Measurements from ENCODE around the gene F13A1.

The F13A1 gene

DNA sequence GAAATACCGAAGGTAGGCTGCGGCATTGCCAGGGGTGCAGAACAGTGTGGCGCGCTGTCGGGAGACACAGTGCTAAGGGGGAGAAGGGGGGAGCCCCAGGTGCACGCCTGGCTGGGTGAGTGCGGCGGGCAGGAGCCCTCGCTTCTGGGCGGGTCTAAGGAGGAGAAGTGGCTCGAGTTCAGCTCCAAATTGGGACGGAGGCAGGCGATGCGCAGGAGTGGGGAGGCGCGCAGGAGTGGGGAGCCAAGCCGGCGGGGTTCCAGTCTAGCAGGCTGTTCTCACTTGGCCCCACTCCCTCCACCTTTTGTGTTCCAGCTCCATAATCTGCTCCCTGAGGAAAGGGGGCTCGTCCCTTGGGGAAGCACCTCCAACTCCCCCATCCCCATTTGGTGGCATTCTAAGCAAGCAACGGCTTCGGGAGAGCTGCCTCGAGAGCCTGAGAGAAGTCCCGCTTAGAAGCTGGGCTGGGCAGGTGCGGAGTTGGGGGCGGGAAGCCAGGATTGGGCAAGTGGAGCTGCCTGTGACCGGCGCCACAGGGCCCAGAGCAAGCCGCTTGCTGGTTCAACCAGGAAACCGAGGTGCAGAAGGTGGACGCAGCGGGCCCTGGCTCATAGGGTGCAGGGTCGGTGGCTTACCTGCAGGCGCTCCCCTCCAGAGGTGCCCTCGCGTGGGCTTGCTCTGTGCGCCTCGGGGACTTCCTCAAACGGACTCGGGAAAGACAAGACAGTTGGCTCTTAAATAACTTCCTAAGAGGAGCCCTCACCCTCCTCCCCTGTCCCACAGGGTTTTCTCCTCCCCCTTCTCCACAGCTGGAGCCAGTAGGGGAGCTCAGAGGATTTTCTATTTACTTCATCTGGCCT lies at the start of gene F13A1:
Gene F13A1, minus strand, starts transcription at position 711 of the 860 bp plus-strand sequence. CDS start 1,998 bp downstream, outside the sequence.
- no peak for DNase-seq

DNA sequence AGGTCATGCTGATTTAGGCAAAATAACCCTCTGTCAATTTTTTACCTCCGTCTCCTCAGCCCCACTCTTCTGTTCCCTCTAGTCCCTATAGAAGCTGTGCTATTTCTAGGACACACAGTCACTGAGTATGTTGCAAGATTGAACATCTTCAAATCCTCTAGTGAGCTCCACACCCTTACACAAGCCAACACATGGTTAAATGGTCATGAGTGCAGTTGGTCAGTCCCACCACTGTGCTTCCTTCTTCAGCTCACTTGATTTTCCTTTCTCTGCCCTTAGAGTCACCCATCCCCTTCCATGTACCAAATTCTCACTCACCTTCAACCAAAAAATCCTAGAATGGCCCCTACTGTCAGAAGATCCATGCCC lies 48.2 kb upstream of the F13A1 start:
- no peak for DNase-seq

DNA sequence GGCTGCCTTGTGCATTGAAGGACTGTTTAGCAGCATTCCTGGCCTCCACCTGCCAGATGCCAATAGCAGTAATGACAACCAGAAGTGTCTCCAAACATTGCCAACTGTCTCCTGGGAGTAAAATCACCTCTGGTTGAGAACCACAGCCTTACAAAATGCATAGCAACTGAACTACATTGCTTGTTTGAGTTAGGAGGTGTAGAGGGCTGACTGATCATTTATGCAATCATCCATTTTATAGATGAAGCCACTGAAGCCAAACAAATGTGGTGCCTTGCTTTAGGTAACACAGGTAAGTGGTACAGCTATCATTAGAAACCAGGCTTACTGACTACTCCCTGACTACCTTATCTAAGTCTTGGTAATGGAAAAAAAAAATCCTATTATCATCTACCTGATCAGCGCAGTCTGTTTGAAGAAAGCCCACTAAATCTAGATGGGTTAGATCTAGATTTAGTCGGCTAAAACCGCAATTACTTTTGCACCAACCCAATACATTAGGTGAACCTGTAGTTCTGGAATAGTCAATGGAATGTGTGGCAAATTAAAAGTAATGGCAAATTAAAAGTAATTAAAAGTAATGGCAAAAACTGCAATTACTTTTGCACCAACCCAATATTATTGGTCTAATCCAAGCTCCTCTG lies 47.7 kb upstream of the F13A1 start:
- DNase-seq: no peak

DNA sequence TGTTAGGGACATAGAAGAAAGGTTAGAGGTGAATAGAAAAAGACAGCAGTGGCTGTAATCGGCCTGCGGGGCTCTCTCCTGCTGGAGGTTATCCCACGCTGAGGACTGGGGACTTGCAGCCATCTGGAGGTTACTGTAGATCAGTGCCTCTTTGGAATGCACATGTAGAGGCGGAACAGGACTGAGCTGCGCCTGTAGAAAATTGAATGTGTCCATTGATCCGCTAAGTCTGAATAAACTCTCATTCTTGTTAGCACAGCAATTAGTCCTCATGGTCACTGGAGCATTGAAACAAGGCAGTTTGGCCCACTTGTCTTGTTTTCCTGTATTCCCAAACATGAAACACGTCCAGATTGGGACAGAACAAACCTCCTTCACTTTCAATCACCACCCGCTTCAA lies 46.3 kb upstream of the F13A1 start:
- DNase-seq: no peak

DNA sequence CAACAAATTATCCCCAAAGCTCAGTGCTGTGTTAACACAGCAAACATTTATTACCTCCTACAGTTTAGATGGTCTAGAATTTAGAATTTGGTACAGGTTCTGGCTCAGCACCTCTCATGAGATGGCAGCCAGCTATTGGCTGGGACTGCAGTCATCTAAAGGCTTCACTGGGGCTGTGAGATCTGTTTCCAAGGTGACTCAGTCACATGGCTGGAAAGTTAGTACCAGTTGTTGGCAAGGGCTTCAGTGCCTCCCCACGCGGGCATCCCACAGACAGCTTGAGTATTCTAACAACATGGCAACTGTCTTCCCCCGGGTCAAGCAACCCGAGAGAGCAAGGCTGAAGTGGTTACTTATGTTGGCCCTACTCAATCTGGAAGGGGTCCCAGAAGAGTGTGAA lies 44.8 kb upstream of the F13A1 start:
- no peak for DNase-seq

DNA sequence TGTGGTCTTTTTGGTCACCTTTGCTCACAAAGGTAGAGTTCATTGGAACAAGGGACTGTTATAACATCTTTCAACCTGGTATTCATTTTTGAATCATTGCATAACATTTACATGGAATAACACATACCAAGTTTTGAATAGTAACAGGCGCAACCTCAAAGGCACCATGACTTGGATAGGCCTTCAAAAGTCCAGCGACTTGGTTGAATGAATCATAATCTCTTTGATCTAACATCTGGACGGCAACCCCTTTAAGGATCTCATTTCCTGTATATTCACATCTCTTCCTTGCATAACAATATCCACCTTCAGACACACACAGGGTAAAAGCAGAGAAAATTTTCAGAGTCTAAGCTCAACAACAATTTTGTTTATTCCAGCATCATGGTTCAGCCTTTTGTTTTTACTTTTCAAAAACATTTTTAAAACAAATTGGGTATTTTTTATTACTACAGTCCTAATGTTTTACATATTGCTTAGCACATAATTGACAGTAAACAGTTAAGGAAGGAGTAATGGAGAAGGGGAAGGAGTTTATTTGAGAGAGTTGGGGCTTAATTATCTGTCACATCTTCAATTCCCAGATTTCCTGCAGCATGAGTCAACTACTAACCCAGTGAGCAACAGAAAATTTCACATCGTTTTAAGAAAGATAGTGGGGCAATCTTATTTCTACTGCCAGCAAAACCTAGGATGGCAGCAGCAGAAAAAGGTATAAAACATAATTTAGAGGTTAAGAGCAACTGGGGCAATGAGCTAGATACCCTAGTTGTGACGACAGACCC lies 41.8 kb upstream of the F13A1 start:
- DNase-seq: no peak

DNA sequence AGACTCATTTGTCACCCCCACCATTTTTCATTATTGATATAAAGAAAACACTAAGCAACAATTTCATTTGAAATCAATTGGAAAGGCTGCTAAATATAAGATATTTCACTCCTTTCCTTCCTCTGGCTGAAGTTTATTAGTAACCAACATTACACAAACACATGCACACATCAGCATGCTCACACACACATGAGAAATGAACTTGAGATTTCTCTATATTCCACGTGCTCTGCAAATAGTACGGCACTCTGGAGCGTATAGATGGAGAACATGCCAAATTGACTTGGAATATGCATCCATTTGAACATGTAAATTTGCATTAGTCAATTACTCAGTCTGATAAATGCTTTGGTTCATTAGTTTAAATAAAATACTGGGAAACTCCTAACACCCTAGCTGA lies 37.1 kb upstream of the F13A1 start:
- no peak for DNase-seq

DNA sequence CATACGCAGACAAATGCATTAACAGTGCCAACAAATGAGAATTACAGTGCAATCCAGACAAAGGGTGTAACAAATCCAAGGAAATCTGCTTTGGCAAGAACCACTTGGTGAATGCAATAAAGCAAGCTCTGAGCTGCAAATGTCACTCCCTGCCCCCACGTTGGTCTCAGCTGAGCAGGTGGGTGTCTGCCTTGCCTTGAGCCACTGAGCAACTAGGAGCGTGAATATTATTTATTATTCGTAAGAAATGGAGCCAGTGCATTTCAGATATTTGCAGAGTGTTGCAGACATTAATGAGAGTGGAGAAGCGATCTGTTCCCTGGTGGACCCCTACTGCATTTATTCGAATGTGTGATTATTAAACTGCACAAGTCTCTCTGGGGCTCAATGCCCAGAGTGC lies 36.6 kb upstream of the F13A1 start:
- DNase-seq: no peak

DNA sequence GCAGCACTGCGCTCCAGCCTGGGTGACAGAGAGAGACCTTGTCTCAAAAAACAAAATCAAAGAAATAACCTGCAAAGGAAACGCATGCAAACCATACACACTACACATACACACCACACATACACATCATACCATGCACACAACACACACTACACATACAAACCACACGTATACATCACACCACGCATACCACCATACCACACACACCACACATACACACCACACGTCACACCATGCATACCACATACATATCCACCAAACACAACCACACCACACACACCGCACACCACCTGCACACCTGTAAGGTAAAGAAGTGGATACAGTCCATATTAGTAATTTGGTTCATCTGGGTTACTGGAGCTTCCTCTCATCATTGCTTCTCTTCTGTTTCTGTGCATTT lies 32.3 kb upstream of the F13A1 start:
- DNase-seq: no peak

DNA sequence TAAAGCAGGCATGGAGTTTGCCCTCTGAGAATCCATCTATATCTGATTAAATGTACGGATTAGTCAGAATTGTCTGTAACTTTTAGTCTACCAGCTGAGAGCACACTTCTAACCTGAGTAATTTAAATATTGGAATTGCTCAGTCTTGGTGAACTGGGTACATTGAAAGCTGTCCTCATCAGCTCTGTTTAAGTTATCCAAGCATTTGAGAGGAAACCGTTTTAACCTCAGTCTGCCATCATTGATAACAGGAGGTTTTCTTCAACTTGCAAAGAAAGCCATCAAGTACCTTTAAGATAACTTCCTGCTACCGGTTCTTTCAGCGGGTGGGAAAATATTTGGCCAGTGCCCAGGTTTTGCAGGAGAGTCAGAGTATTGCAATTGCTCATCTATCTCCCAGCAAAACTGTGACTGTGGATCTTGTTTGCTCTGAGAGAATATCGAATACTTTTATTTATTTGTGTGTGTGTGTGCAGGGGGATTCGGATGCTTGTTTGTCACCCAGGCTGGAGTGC lies 31.1 kb upstream of the F13A1 start:
- DNase-seq: no peak

DNA sequence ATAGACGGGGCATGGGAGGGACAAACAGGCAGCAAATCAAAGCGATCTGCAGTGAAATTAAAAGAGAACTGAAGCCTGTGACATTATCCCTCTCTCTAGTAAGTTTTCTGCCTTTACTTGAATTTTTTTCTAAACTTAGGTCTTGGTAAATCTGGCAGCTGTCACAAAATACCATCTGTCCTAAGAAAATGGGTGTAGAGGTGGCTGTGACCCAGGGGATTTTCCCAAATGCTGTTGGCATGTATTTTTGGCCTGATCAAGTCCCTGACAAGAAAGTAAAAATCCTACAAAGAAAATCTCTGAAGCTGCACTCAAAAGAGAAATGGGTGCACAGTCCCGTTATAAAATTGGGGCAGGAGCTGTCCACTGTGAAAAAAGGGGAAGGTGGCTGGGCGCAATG lies 30.2 kb upstream of the F13A1 start:
- no peak for DNase-seq

DNA sequence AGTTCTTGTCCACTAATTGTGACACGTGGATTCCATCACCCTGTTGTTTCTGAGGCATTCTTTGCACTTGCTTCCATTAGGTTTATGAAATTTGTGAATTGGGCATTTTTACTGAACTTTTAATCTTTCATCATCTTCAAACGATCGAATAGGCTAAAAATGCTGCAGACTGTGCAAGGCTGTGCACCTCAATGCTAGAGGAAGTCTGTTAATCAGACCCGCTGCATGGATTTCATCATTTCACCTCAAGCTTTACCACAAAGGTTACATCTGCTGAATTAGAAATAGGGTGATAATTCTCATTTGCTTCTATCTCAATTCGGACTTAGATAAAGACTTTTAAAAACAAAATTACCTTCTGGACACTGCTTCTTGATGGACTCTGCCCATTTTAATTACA lies 27.8 kb upstream of the F13A1 start:
- no peak for DNase-seq

DNA sequence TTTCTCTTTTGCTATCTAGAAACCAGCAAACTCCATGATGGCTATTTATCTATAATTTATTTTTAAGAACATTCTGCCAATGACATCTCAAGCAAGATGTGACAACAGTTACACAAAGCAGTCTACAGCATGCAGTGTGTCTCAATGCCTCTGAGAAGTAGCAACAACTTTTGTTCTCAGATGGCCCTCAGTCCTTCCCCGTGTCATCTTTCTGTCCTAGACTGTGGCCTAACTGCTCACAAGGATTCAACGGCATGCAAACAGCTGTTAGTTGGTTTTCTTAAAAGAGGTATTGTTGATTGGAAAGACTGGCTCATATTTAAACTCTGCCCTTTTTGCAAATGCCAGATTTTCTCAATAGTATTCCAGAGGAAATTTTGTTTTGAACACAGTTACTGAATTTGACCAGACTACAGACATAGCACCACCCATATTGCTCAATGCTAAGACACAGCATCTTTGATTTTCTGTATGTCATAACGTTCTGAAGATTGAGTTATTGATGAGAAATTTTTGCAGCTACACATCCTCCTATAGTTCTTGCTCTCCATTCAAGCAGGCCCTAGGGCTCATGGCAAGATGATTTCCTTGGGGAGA lies 26.1 kb upstream of the F13A1 start:
- no peak for DNase-seq

DNA sequence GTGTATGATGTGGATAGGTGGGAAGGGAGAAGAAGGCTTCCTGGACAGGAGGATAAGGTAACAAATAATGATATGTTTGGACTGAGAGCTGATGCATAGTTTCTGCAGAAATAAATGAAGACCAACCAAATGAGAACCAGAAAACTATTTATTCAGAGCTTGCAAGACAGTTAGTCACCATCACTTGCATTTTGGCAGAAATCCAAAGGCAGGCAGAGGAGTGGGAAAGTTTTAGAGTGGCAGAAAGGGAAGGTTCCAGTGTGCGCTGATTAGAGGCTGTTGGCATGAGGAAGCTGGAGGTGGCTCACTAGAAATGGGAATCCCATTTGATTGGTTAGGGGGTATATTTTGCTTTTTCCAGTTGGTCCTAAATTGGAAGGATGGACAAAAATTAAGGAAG lies 13.0 kb upstream of the F13A1 start:
- DNase-seq: no peak

DNA sequence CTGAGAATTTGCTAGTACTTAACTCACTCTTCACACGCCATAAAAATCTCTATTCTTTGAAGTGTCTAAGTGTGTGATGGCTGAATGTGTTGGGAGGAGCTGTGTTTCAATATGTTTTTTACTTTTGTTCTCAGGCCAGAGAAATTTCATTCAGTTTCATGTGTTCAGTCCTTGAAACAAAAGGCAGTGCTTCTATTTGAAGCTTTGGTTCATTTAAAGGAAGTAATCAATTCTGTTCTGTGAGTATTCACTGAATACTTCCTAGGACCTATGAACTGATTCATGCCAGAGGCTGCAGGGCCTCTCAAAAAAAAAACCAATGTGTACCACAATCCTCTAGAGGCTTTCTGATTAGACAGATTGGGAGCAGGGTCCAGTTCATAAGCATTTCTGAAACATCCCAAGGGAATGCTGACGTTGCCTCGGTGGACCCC lies 12.4 kb upstream of the F13A1 start:
- DNase-seq: no peak

DNA sequence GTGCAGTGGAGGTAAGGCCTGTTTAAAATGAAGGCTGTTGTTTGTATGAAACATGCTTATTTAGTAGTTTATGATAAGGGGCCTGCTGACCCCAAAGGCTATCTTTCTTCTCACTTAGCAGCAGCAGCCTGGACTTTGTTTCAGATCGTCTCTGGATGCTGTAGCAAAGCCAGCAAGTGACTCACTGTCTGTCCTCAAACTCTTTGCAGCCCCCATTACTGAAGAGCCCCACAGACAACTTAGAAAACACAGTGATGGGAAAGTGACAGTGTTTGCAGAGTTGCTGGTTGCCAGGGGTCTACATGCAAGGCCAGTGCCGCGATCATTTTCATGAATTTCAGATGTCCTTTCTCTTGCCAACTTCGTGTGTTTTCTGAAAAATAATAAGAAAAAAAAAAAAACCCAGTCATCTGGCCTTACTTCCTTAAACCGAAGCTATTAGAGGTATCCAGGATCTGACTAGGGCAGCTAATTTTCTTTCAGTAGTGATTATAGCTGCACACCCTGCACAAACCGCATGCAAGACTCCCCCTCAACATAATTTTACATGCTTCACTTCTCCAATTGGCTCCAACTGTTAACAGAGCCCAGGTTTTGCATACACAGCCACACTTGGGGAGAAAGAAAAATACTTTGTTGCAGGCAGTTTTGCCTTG lies 11.6 kb upstream of the F13A1 start:
- no peak for DNase-seq

DNA sequence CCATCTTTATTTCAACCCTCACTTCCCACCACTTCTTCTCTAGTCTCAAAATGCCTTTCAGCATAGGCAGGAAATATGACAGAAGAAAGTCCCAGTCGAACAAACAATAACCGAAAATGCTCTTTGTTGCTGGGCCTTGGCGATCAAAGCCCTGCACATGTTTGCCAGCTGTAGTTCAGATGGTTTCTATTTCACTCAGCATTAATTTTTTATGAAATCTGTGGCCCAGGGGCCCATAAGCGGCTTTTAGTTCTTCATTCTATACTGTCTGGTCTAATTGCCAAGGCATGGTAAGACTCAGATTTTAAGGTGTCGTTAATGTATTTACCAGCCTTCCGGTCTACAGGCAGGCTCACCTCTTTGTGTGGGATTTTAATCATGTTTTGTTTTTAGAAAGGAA lies 10.9 kb upstream of the F13A1 start:
- DNase-seq: no peak

DNA sequence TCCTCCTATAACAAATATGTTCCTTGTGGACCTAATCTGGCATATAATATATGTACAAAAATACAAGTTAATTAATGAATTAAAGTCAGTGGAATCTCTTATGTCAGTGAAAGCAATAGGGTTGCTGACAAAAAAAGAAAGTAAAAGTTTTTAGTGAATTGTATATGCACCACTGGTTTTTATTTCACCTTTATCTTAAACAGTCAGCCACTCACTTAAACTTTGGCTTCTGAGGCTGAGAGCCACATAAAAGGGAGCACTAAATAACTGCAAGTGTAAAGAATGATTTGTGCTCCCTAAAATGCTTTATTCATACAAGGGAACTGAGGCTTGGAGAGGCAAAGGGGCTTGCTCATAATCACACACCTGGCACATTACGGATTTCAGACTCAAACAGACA lies 9.9 kb upstream of the F13A1 start:
- DNase-seq: no peak

DNA sequence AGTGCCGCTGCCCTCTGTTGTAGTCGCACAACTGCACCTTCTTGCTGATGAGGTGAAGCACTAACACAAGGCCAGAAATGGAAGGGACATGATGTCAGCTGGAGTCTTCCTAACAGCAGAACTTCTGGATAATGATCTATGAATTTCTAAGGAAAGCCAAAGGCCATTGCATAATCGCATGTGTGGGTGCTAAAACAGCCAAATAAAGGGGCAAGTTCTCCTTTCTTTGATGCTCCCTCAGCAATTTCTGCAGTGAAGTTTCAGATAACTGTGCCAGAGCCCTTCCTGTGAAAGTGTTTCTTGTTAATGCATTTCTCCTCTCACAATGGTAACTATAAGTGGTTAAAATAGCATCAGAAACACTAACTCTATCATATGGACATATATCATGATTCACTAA lies 8.0 kb upstream of the F13A1 start:
- no peak for DNase-seq

DNA sequence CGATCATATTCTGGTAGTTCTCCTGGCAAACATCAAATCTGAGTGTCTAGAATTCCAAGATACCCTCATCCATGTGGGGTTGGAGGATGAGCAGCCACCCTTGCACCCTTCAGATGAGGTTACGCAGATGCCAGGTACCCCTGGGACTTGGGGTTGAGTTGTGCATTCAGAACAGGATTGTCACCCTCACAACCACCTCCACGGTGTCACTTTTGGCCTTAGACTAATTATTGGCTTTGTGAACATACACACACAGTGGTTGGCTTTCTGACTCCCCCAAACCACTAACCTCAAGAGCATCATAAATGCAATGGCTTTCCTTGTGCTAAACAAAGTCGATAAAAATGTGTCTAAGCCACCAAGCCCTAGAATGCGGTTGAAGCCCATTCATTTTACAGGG lies 2.9 kb upstream of the F13A1 start:
- no peak for DNase-seq

DNA sequence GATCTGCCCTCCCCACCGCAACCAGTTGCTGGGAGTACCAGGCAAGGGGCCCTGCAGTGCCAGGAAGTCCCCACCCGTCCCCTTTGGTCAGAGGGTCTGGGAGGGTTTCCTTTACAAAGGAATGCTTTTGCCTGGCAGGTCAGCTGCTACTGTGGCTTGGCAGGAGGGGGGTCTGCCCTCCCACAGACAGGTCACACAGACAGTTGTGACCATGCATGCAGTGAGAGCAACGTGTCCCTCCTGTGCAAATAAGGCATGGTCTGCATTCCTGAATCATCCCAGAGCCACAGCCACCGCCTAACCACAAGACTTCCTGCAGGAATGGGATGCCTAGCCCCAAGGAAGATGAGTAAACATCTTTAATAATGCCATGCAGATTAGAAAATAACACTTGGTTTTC lies 439 bp upstream of the F13A1 start:
- DNase-seq: no peak

DNA sequence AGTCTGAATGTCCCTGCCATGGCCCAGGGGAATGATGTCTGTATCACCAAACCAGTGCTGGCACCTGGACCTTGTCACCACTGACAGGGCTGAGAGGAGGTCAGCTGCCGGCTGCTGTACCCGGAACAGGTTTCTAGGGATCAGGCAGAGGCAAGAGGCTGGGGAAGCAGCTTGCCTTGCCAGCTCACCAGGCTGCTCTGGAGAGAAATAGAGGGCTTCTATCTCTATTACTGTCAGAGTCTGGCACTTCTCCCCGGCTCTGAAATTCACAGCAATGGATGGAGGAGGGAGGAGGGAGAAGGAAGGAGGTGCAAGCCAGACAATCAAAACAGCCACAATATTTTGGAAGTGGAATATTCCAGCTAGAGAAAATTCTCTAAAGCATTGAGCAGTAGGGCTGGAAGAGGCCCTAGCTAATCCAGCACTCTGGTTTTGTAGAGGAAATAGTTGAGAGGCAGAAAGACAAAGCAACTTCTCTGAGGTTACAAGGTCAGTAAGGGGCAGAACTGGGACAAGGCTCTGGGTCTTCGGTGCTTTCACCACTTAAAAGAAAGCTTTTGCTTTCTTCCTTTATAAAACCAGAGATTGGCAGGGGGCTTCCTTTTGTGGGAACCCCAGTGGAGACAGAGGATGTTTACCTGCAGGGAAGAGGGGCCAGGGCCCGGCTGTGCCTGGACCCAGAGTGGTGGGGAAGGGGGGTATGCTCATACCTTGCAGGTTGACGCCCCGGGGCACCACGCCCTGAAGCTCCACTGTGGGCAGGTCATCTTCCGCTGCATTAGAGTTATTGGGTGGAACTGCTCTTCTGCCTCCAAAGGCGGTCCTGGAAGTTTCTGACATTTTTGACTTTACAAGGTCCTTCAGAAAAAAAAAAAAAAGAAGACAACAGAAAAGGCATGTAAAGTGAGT lies 2.4 kb downstream of the F13A1 start:
- no peak for DNase-seq

Measured in NCI-H1092 (cell line).